Measurements from ENCODE around the gene PRSS27. TPM values are rescaled to one million over a fixed set of nuclear protein-coding genes. Genes with fewer than 3 reads are reported as not detected.
"Not testable (repeated sequence)": the region's sequence is repeated elsewhere in the genome, so short reads cannot be mapped to it uniquely, and the experiment has no call there.

Gene PRSS27
- total RNA-seq, 1 donor from 2014 or later, result 6.6 TPM

- no peak for DNase-seq (ENCODE audit: low spot score, unreplicated experiment)
- TF ChIP-seq CTCF (IDR thresholded peaks at IDR 0.05; ENCODE audit: unreplicated experiment), result no peak
- H3K27me3 Mint-ChIP-seq, result no peaks in the 10 kb centered on the region
- no peaks in the 10 kb centered on the region for H3K9me3 Mint-ChIP-seq (ENCODE audit: low read depth)
- no peaks in the 10 kb centered on the region for H3K36me3 Mint-ChIP-seq (ENCODE audit: insufficient read depth)
- no peak overlapping the region for H3K4me3 Mint-ChIP-seq (ENCODE audit: low read depth)
- H3K4me1 Mint-ChIP-seq (ENCODE audit: low read depth), result peaks cover 8% of the 10 kb centered on the region
- H3K27ac Mint-ChIP-seq, result no peak overlapping the region
These were observed 15.0 kb upstream of the PRSS27 start for GRCh38 chr16:2734844-2735515.

- no peak for TF ChIP-seq CTCF (IDR thresholded peaks at IDR 0.05; ENCODE audit: unreplicated experiment)
- H3K36me3 Mint-ChIP-seq (ENCODE audit: insufficient read depth), result no peaks in the 10 kb centered on the region
- DNase-seq (ENCODE audit: low spot score, unreplicated experiment), result no peak
- H3K27me3 Mint-ChIP-seq, result peaks cover 12% of the 10 kb centered on the region
- no peaks in the 10 kb centered on the region for H3K9me3 Mint-ChIP-seq (ENCODE audit: low read depth)
- no peak overlapping the region for H3K4me3 Mint-ChIP-seq (ENCODE audit: low read depth)
- H3K27ac Mint-ChIP-seq, result no peak overlapping the region
- peaks cover 1% of the 10 kb centered on the region for H3K4me1 Mint-ChIP-seq (ENCODE audit: low read depth)
These were observed 8.0 kb upstream of the PRSS27 start for GRCh38 chr16:2728034-2728433.

GRCh38 chr16:2726923-2727322 is 6.9 kb upstream of the PRSS27 start:
- H3K4me1 Mint-ChIP-seq (ENCODE audit: low read depth), result peaks cover 1% of the 10 kb centered on the region
- no peak overlapping the region for H3K4me3 Mint-ChIP-seq (ENCODE audit: low read depth)
- H3K27me3 Mint-ChIP-seq, result peaks cover 12% of the 10 kb centered on the region
- DNase-seq (ENCODE audit: low spot score, unreplicated experiment), result no peak
- no peak for TF ChIP-seq CTCF (IDR thresholded peaks at IDR 0.05; ENCODE audit: unreplicated experiment)
- H3K9me3 Mint-ChIP-seq (ENCODE audit: low read depth), result no peaks in the 10 kb centered on the region
- H3K27ac Mint-ChIP-seq, result no peak overlapping the region
- H3K36me3 Mint-ChIP-seq (ENCODE audit: insufficient read depth), result no peaks in the 10 kb centered on the region

GRCh38 chr16:2724816-2725348 is 4.9 kb upstream of the PRSS27 start:
- Mint-ChIP-seq H3K9me3 (ENCODE audit: low read depth) (no peaks in the 10 kb centered on the region), H3K27me3 (peaks cover 12% of the 10 kb centered on the region), H3K27ac (no peak overlapping the region), H3K36me3 (ENCODE audit: insufficient read depth) (no peaks in the 10 kb centered on the region), H3K4me3 (ENCODE audit: low read depth) (no peak overlapping the region), H3K4me1 (ENCODE audit: low read depth) (no peaks in the 10 kb centered on the region)
- no peak for DNase-seq (ENCODE audit: low spot score, unreplicated experiment)
- TF ChIP-seq CTCF (IDR thresholded peaks at IDR 0.05; ENCODE audit: unreplicated experiment), result no peak

GRCh38 chr16:2724088-2724676 is 4.2 kb upstream of the PRSS27 start:
- no peaks in the 10 kb centered on the region for H3K4me1 Mint-ChIP-seq (ENCODE audit: low read depth)
- no peaks in the 10 kb centered on the region for H3K36me3 Mint-ChIP-seq (ENCODE audit: insufficient read depth)
- no peak overlapping the region for H3K4me3 Mint-ChIP-seq (ENCODE audit: low read depth)
- DNase-seq (ENCODE audit: low spot score, unreplicated experiment), result no peak
- H3K9me3 Mint-ChIP-seq (ENCODE audit: low read depth), result no peaks in the 10 kb centered on the region
- H3K27me3 Mint-ChIP-seq, result peaks cover 12% of the 10 kb centered on the region
- peak overlapping the region; percentile 9 for H3K27ac Mint-ChIP-seq
- TF ChIP-seq CTCF (IDR thresholded peaks at IDR 0.05; ENCODE audit: unreplicated experiment), result no peak

- peaks cover 12% of the 10 kb centered on the region for H3K27me3 Mint-ChIP-seq
- not testable (repeated sequence) for DNase-seq (ENCODE audit: low spot score, unreplicated experiment); H3K36me3 Mint-ChIP-seq (ENCODE audit: insufficient read depth); H3K9me3 Mint-ChIP-seq (ENCODE audit: low read depth); H3K4me1 Mint-ChIP-seq (ENCODE audit: low read depth)
- H3K27ac Mint-ChIP-seq, result peak overlapping the region; percentile 71
- H3K4me3 Mint-ChIP-seq (ENCODE audit: low read depth), result peak overlapping the region; percentile 67
These were observed 1.7 kb upstream of the PRSS27 start for GRCh38 chr16:2721634-2722173.

Data from progenitor cell of endocrine pancreas (in vitro differentiated cells).